ENCODE data around the gene SYT9.

DNA sequence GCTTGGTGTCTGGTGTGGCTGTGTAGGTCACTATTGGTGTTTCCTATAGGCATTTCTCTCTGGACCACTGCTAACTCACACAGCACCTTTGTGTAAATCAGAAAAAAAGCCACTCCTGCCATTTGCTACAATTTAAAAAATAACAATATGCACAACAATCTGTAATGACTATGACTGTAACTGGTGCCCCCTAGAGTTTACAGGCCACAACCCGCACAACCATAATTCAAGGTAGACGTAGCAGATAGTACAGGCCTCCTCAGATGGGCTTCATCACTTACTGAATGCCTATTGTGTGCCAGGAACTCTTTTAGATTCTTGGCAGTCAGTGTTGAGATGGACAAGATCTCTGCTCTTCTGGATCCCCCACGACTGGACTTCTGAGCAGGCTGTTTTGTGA lies 47.7 kb downstream of the SYT9 start:
- TF ChIP-seq, protein P1, sequence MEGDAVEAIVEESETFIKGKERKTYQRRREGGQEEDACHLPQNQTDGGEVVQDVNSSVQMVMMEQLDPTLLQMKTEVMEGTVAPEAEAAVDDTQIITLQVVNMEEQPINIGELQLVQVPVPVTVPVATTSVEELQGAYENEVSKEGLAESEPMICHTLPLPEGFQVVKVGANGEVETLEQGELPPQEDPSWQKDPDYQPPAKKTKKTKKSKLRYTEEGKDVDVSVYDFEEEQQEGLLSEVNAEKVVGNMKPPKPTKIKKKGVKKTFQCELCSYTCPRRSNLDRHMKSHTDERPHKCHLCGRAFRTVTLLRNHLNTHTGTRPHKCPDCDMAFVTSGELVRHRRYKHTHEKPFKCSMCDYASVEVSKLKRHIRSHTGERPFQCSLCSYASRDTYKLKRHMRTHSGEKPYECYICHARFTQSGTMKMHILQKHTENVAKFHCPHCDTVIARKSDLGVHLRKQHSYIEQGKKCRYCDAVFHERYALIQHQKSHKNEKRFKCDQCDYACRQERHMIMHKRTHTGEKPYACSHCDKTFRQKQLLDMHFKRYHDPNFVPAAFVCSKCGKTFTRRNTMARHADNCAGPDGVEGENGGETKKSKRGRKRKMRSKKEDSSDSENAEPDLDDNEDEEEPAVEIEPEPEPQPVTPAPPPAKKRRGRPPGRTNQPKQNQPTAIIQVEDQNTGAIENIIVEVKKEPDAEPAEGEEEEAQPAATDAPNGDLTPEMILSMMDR (IDR thresholded peaks at IDR 0.05), result no peak
- no peak for TF ChIP-seq POLR2A (IDR thresholded peaks at IDR 0.05)
